22Rv1 (cell line): ENCODE results near the gene TMEM63C.

Experiments used
- ZFX ChIP-seq: fragments of 450-650 bp; IDR thresholded peaks from 2 replicates; pipeline ENCODE4 v1.6.1; 2017; ENCODE audit warnings: antibody characterized with exemption, borderline replicate concordance
- TF ChIP-seq, protein P1 (sequence below): fragments of 450-650 bp; IDR thresholded peaks from 2 replicates; pipeline ENCODE4 v1.5.1; 2017; ENCODE audit warnings: mild to moderate bottlenecking

DNA sequence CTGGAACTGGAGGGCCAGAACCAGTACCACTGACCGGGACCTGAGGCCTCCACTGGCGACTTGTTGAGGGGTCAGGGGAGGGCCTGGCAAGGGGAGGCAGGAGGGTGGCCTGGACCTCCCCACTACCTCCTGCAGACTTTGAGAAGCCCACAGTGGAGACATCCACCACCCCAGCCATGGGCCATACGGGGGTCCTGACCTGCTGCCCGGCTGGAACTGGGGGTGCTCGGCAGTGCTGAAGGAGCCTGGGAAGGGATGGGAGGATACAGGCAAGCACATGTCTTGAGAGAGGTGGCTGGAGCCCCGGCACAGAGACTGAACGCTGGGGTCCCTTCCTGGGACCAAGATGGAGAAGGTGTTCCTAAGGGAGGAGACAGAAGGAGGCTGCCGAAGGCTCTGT is 75.1 kb downstream of the TMEM63C start:
- TF ChIP-seq, protein P1, sequence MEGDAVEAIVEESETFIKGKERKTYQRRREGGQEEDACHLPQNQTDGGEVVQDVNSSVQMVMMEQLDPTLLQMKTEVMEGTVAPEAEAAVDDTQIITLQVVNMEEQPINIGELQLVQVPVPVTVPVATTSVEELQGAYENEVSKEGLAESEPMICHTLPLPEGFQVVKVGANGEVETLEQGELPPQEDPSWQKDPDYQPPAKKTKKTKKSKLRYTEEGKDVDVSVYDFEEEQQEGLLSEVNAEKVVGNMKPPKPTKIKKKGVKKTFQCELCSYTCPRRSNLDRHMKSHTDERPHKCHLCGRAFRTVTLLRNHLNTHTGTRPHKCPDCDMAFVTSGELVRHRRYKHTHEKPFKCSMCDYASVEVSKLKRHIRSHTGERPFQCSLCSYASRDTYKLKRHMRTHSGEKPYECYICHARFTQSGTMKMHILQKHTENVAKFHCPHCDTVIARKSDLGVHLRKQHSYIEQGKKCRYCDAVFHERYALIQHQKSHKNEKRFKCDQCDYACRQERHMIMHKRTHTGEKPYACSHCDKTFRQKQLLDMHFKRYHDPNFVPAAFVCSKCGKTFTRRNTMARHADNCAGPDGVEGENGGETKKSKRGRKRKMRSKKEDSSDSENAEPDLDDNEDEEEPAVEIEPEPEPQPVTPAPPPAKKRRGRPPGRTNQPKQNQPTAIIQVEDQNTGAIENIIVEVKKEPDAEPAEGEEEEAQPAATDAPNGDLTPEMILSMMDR = no peak
- no peak for TF ChIP-seq ZFX
